ENCODE results near the gene SLC6A8. TPM values are rescaled to one million over a fixed set of nuclear protein-coding genes. Genes with fewer than 3 reads are reported as not detected.
"Not testable (repeated sequence)": the region's sequence is repeated elsewhere in the genome, so short reads cannot be mapped to it uniquely, and the experiment has no call there.

SLC6A8 gene
- total RNA-seq, 2 donors from 2014 or later, result 25.4 to 95.4 TPM

- no peaks in the 10 kb centered on the region for H3K27me3 ChIP-seq (replicated peaks; ENCODE audit: insufficient read depth)
- no peaks in the 10 kb centered on the region for H3K4me1 ChIP-seq (replicated peaks)
- no peaks in the 10 kb centered on the region for H3K9me3 ChIP-seq
- no peak overlapping the region for H3K4me3 ChIP-seq
- 62% methylated on average over 9 of the region's 24 CpGs for WGBS
- DNase-seq (ENCODE audit: low spot score), result no peak
- intact Hi-C loops (cut with DNase I), result no loop called here
- no peaks in the 10 kb centered on the region for H3K36me3 ChIP-seq
- H3K27ac ChIP-seq, result no peak overlapping the region
- TF ChIP-seq POLR2AphosphoS5 (IDR thresholded peaks at IDR 0.05), result no peak
- no peak for TF ChIP-seq POLR2A (IDR thresholded peaks at IDR 0.05)
- TF ChIP-seq CTCF (IDR thresholded peaks at IDR 0.05), result no peak
Measured at GRCh38 chrX:153692611-153693156, 5.0 kb downstream of the SLC6A8 start.

GRCh38 chrX:153693216-153694086, 5.7 kb downstream of the SLC6A8 start:
- WGBS, result 76% methylated on average over 17 of the region's 31 CpGs
- Histone ChIP-seq H3K4me1 (replicated peaks) (no peaks in the 10 kb centered on the region), H3K27me3 (replicated peaks; ENCODE audit: insufficient read depth) (no peaks in the 10 kb centered on the region), H3K27ac (no peak overlapping the region), H3K36me3 (no peaks in the 10 kb centered on the region), H3K9me3 (no peaks in the 10 kb centered on the region), H3K4me3 (no peak overlapping the region)
- intact Hi-C loops (cut with DNase I), result no loop called here
- no peak for TF ChIP-seq CTCF (IDR thresholded peaks at IDR 0.05)
- TF ChIP-seq POLR2AphosphoS5 (IDR thresholded peaks at IDR 0.05), result no peak
- TF ChIP-seq POLR2A (IDR thresholded peaks at IDR 0.05), result no peak
- DNase-seq (ENCODE audit: low spot score), result no peak

GRCh38 chrX:153694256-153694655, 6.5 kb downstream of the SLC6A8 start:
- H3K36me3 ChIP-seq; H3K27ac ChIP-seq; H3K27me3 ChIP-seq (replicated peaks; ENCODE audit: insufficient read depth); H3K9me3 ChIP-seq; H3K4me3 ChIP-seq; H3K4me1 ChIP-seq (replicated peaks); DNase-seq (ENCODE audit: low spot score); intact Hi-C loops (cut with DNase I): not testable (repeated sequence)
- whole genome bisulfite sequencing, result 90% methylated on average over 2 of the region's 16 CpGs

- Histone ChIP-seq H3K4me1 (replicated peaks) (no peaks in the 10 kb centered on the region), H3K27ac (no peak overlapping the region), H3K4me3 (no peak overlapping the region), H3K9me3 (no peaks in the 10 kb centered on the region), H3K27me3 (replicated peaks; ENCODE audit: insufficient read depth) (no peaks in the 10 kb centered on the region), H3K36me3 (no peaks in the 10 kb centered on the region)
- no peak for TF ChIP-seq POLR2AphosphoS5 (IDR thresholded peaks at IDR 0.05)
- TF ChIP-seq POLR2A (IDR thresholded peaks at IDR 0.05), result no peak
- TF ChIP-seq CTCF (IDR thresholded peaks at IDR 0.05), result no peak
- intact Hi-C loops (cut with DNase I), result no loop called here
- no peak for DNase-seq (ENCODE audit: low spot score)
- no CpG with 5 or more reads among the region's 23 CpGs for WGBS
Measured at GRCh38 chrX:153694687-153695270, 7.1 kb downstream of the SLC6A8 start.

- H3K27me3 ChIP-seq (replicated peaks; ENCODE audit: insufficient read depth), result no peaks in the 10 kb centered on the region
- intact Hi-C loops (cut with DNase I), result no loop called here
- H3K27ac ChIP-seq, result no peak overlapping the region
- H3K9me3 ChIP-seq, result no peaks in the 10 kb centered on the region
- DNase-seq (ENCODE audit: low spot score), result no peak
- no peaks in the 10 kb centered on the region for H3K4me1 ChIP-seq (replicated peaks)
- WGBS, result 80% methylated on average over 11 of the region's 15 CpGs
- no peak for TF ChIP-seq CTCF (IDR thresholded peaks at IDR 0.05)
- no peak for TF ChIP-seq POLR2A (IDR thresholded peaks at IDR 0.05)
- no peak for TF ChIP-seq POLR2AphosphoS5 (IDR thresholded peaks at IDR 0.05)
- H3K4me3 ChIP-seq, result no peak overlapping the region
- no peaks in the 10 kb centered on the region for H3K36me3 ChIP-seq
Measured at GRCh38 chrX:153696100-153696499, 8.4 kb downstream of the SLC6A8 start.

- DNase-seq (ENCODE audit: low spot score); intact Hi-C loops (cut with DNase I); H3K4me3 ChIP-seq; H3K36me3 ChIP-seq; H3K27ac ChIP-seq; H3K4me1 ChIP-seq (replicated peaks); H3K27me3 ChIP-seq (replicated peaks; ENCODE audit: insufficient read depth); H3K9me3 ChIP-seq: not testable (repeated sequence)
- 56% methylated on average over 7 of the region's 10 CpGs for WGBS
Measured at GRCh38 chrX:153696538-153696937, 8.8 kb downstream of the SLC6A8 start.

GRCh38 chrX:153696986-153697722, 9.4 kb downstream of the SLC6A8 start:
- intact Hi-C loops (cut with DNase I); DNase-seq (ENCODE audit: low spot score); H3K27me3 ChIP-seq (replicated peaks; ENCODE audit: insufficient read depth); H3K9me3 ChIP-seq; H3K36me3 ChIP-seq; H3K4me1 ChIP-seq (replicated peaks); H3K27ac ChIP-seq; H3K4me3 ChIP-seq: not testable (repeated sequence)
- WGBS, result 68% methylated on average over 13 of the region's 16 CpGs

Measured in prostate gland (tissue), 2 donors.